ENCODE results near the gene SH2D6.

Gene SH2D6

GRCh38 chr2:85395912-85396475 lies 22.5 kb upstream of the SH2D6 start:
- DNase-seq (ENCODE audit: low read depth, low spot score) = no peak
- H3K36me3 ChIP-seq (ENCODE audit: insufficient read depth, low read length) = no peaks in the 10 kb centered on the region
- no peak overlapping the region for H3K9ac ChIP-seq (ENCODE audit: insufficient read length)
- no peak for TF ChIP-seq EZH2 (IDR thresholded peaks at IDR 0.05)
- TF ChIP-seq FOXP2 (optimal IDR thresholded peaks at IDR 0.05; ENCODE audit: control extremely low read depth, extremely low read length, insufficient read depth) = no peak
- no peak for TF ChIP-seq POLR2AphosphoS5 (IDR thresholded peaks at IDR 0.05; ENCODE audit: borderline replicate concordance, low read depth, low read length)
- no peaks in the 10 kb centered on the region for H3K9me3 ChIP-seq (ENCODE audit: low read depth, low read length)
- H3K4me3 ChIP-seq = no peak overlapping the region
- H3K27ac ChIP-seq = no peak overlapping the region

- no peak overlapping the region for H3K27ac ChIP-seq
- no peaks in the 10 kb centered on the region for H3K9me3 ChIP-seq (ENCODE audit: low read depth, low read length)
- DNase-seq (ENCODE audit: low read depth, low spot score) = no peak
- TF ChIP-seq FOXP2 (optimal IDR thresholded peaks at IDR 0.05; ENCODE audit: control extremely low read depth, extremely low read length, insufficient read depth) = no peak
- TF ChIP-seq POLR2AphosphoS5 (IDR thresholded peaks at IDR 0.05; ENCODE audit: borderline replicate concordance, low read depth, low read length) = no peak
- no peak for TF ChIP-seq EZH2 (IDR thresholded peaks at IDR 0.05)
- no peaks in the 10 kb centered on the region for H3K36me3 ChIP-seq (ENCODE audit: insufficient read depth, low read length)
- H3K4me3 ChIP-seq = no peak overlapping the region
- H3K9ac ChIP-seq (ENCODE audit: insufficient read length) = no peak overlapping the region
These were observed 21.7 kb upstream of the SH2D6 start for GRCh38 chr2:85396531-85397470.

GRCh38 chr2:85397925-85398331 lies 20.6 kb upstream of the SH2D6 start:
- DNase-seq (ENCODE audit: low read depth, low spot score) = no peak
- Histone ChIP-seq H3K36me3 (ENCODE audit: insufficient read depth, low read length) (no peaks in the 10 kb centered on the region), H3K4me3 (no peak overlapping the region), H3K9ac (ENCODE audit: insufficient read length) (no peak overlapping the region), H3K9me3 (ENCODE audit: low read depth, low read length) (no peaks in the 10 kb centered on the region), H3K27ac (no peak overlapping the region)
- no peak for TF ChIP-seq FOXP2 (optimal IDR thresholded peaks at IDR 0.05; ENCODE audit: control extremely low read depth, extremely low read length, insufficient read depth)
- no peak for TF ChIP-seq EZH2 (IDR thresholded peaks at IDR 0.05)
- no peak for TF ChIP-seq POLR2AphosphoS5 (IDR thresholded peaks at IDR 0.05; ENCODE audit: borderline replicate concordance, low read depth, low read length)

DNA sequence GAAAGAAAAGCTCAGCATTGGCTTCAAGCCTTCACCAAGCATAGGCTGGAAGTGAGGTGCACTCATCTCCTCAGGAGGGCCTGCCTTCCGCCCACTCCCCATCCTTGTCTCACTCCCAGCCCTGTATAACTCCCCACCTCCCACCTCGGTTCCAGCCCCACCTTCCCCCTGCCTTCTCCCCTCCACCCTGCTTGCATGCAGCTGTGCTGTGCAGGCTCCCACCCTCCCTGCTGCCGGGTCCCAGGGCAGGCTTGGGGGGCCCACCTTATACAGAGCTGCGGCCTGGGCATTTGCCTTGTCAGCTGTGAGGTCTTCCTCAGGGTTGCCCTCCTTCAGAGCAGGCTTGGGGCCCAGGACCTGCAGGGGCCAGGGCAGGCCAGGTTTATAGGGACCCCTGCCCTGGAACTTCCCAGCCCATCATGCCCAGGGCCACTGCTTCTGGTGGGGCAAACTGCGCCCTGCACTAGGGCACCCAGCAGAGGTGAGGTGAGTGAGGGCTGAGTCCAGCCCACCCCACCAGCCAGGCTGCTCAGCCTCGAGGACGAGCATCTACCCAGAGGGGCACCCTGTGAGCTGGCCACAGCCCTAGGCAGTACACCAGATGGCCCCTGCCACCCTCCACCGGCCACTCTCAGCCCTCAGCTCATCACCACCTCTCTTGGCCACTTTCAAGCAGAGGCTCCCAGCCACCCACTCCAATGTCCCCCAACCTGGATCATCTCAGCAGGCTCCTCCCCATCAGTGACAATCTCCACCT lies 19.9 kb upstream of the SH2D6 start:
- H3K9ac ChIP-seq (ENCODE audit: insufficient read length) = no peak overlapping the region
- no peak for TF ChIP-seq POLR2AphosphoS5 (IDR thresholded peaks at IDR 0.05; ENCODE audit: borderline replicate concordance, low read depth, low read length)
- no peak for TF ChIP-seq FOXP2 (optimal IDR thresholded peaks at IDR 0.05; ENCODE audit: control extremely low read depth, extremely low read length, insufficient read depth)
- no peak for TF ChIP-seq EZH2 (IDR thresholded peaks at IDR 0.05)
- no peaks in the 10 kb centered on the region for H3K9me3 ChIP-seq (ENCODE audit: low read depth, low read length)
- no peak overlapping the region for H3K27ac ChIP-seq
- DNase-seq (ENCODE audit: low read depth, low spot score) = no peak
- no peaks in the 10 kb centered on the region for H3K36me3 ChIP-seq (ENCODE audit: insufficient read depth, low read length)
- no peak overlapping the region for H3K4me3 ChIP-seq

DNA sequence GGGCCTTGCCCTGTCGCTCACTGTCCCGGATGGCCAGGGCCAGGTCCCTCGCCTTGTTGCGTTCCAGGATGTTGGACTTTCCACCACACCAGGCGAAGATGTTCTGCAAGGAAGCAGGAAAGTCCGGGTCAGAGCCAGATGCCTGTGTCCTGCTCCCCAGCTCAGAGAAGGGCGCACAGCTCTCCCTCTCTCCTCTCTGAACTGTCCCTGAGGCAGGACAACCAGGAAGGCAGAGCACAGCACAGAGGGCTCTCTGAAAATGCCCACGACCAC lies 19.4 kb upstream of the SH2D6 start:
- Histone ChIP-seq H3K9ac (ENCODE audit: insufficient read length) (no peak overlapping the region), H3K4me3 (no peak overlapping the region), H3K36me3 (ENCODE audit: insufficient read depth, low read length) (no peaks in the 10 kb centered on the region), H3K27ac (no peak overlapping the region), H3K9me3 (ENCODE audit: low read depth, low read length) (no peaks in the 10 kb centered on the region)
- DNase-seq (ENCODE audit: low read depth, low spot score) = no peak
- TF ChIP-seq EZH2 (IDR thresholded peaks at IDR 0.05) = no peak
- TF ChIP-seq POLR2AphosphoS5 (IDR thresholded peaks at IDR 0.05; ENCODE audit: borderline replicate concordance, low read depth, low read length) = no peak
- no peak for TF ChIP-seq FOXP2 (optimal IDR thresholded peaks at IDR 0.05; ENCODE audit: control extremely low read depth, extremely low read length, insufficient read depth)

DNA sequence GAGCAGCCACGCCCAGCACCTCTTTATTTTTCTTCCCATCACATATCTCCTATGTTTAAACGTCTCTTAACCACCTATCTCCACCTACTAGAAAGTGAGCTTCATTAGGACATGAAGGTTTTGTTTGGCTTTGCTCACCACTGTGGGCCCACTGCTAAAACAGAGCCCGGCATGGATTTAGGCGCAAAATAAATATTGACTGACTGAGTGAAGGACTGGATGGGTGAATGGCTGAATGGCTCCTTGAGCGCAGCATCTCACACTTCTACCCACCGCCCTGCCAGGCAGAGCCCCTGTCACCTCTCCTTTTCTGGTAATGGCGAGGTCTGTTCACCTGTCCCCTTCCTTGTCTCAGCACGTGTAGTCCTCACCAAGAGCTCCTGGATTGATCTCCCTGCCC lies 18.5 kb upstream of the SH2D6 start:
- DNase-seq (ENCODE audit: low read depth, low spot score) = no peak
- Histone ChIP-seq H3K36me3 (ENCODE audit: insufficient read depth, low read length) (no peaks in the 10 kb centered on the region), H3K27ac (no peak overlapping the region)

GRCh38 chr2:85400541-85401463 lies 17.7 kb upstream of the SH2D6 start:
- H3K4me3 ChIP-seq = no peak overlapping the region
- no peak overlapping the region for H3K9ac ChIP-seq (ENCODE audit: insufficient read length)
- TF ChIP-seq FOXP2 (optimal IDR thresholded peaks at IDR 0.05; ENCODE audit: control extremely low read depth, extremely low read length, insufficient read depth) = no peak
- no peak for TF ChIP-seq EZH2 (IDR thresholded peaks at IDR 0.05)
- no peak for TF ChIP-seq POLR2AphosphoS5 (IDR thresholded peaks at IDR 0.05; ENCODE audit: borderline replicate concordance, low read depth, low read length)
- no peaks in the 10 kb centered on the region for H3K9me3 ChIP-seq (ENCODE audit: low read depth, low read length)
- no peaks in the 10 kb centered on the region for H3K36me3 ChIP-seq (ENCODE audit: insufficient read depth, low read length)
- H3K27ac ChIP-seq = no peak overlapping the region
- no peak for DNase-seq (ENCODE audit: low read depth, low spot score)

More for the DNA sequence above, 18.5 kb upstream of the SH2D6 start:
- TF ChIP-seq EZH2 (IDR thresholded peaks at IDR 0.05) (no peak), POLR2AphosphoS5 (IDR thresholded peaks at IDR 0.05; ENCODE audit: borderline replicate concordance, low read depth, low read length) (no peak), FOXP2 (optimal IDR thresholded peaks at IDR 0.05; ENCODE audit: control extremely low read depth, extremely low read length, insufficient read depth) (no peak)
- Histone ChIP-seq H3K9ac (ENCODE audit: insufficient read length) (no peak overlapping the region), H3K4me3 (no peak overlapping the region), H3K9me3 (ENCODE audit: low read depth, low read length) (no peaks in the 10 kb centered on the region)
